BJ (cell line): ENCODE data around the gene QSER1. TPM values are rescaled to one million over a fixed set of nuclear protein-coding genes. Genes with fewer than 3 reads are reported as not detected.

Experiments used
- CTCF ChIA-PET: fragments of 350-600 bp; formaldehyde crosslinking; extraction: SDS; loops from one replicate; lab custom pipeline; 2021; ENCODE audit warnings: antibody characterized with exemption, inconsistent platforms; lab: Yijun Ruan, JAX
- POLR2A ChIA-PET: fragments of 300-600 bp; sonication (Branson Sonifier 250); formaldehyde crosslinking; extraction: SDS; loops from one replicate; lab custom pipeline; 2021; ENCODE audit warnings: antibody characterized with exemption; lab: Charles Lee
- DNase-seq: peaks from one replicate; pipeline ENCODE4 v3.0.0-alpha.2; 2011; ENCODE audit warnings: low read depth
- H3K27me3 ChIP-seq: 2 replicates; pipeline ENCODE4 v1.6.0; 2011; ENCODE audit warnings: low read length; ENCODE audit not compliant: control insufficient read depth, insufficient read depth
- H3K36me3 ChIP-seq: 2 replicates; pipeline ENCODE4 v1.5.1; 2011; ENCODE audit warnings: low read length; ENCODE audit not compliant: control insufficient read depth, insufficient read depth
- H3K4me3 ChIP-seq: 2 replicates; pipeline ENCODE4 v1.5.1; 2011; ENCODE audit warnings: low read depth, mild to moderate bottlenecking, control low read depth, low read length
- polyA plus RNA-seq: library from polyadenylated mRNA; depleted of rRNA; stranded (reverse); fragments of >200 nt; gene quantifications from 2 replicates; pipeline ENCODE4 v1.2.3, GENCODE V29; 2011
- TF ChIP-seq, protein P1 (sequence below): IDR thresholded peaks from 2 replicates; pipeline ENCODE4 v1.5.1; 2011; ENCODE audit warnings: low read depth, mild to moderate bottlenecking, control low read depth, inconsistent platforms, low read length, moderate library complexity; ENCODE audit not compliant: insufficient read depth

Gene QSER1
- polyA plus RNA-seq, 1 experiment = 3.9 TPM

DNA sequence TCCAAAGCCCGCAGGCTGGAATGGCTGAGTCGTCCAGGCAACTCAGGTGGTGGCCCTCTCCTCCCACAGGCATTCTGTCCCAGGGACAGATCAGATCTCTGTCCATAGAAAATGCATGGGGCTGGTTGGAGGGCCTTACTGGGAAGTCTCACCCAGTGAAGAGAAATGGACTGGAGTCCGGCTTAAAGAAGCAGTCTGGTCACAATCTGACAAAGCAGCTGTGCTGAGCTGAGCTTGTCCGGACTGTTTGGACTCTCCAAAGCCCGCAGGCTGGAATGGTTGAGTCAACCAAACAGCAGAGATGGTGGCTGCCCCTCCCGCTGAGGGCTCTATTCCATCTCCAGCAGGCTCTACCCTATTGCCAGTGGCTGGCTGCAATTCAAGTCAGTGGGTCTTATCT is 108.7 kb downstream of the QSER1 start:
- CTCF ChIA-PET = interaction anchor here (0.7 to 1.1 kb wide), 2 partner anchors 9 to 64 kb away, joined by 3 read pairs; no protein-coding TSS in a partner anchor
- no peak for DNase-seq
- POLR2A ChIA-PET = no interaction called here

DNA sequence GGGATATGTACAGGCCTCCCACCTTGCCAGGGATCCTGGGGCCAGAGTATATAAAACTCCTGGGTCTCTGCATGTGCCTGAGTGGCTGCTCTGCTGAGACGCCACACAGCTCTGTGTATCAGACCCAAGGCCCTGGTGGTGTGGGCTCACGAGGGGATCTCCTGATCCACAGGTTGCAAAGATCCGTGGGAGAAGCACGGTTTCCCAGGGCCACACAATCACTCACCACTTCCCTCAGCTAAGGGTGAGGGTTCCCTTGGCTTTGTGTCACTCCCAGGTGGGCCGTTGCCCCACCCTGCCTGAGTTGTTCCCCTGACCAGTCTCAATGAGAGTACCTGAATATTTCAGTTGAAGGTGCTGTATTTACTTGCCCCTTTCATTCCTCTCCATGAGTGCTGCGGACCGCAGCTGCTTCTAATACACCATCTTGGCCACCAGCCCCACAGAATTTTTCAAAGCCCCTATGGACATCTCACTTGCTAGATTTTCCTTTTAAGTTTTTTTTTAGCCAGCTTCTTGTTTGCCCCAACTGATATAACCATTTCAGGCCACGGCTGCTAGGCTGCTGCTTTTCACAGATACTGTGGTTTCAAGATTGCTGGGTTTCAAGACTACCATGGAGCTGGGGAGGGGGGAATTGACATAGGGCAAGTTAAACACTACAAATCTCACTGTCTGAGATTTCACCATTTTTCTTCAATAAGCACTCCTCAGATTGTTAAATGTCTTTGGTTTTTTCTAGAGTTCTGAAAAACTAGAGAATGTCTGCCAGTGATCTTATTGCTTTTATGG is 109.3 kb downstream of the QSER1 start:
- Histone ChIP-seq H3K36me3 (no peaks in the 10 kb centered on the region), H3K27me3 (no peaks in the 10 kb centered on the region), H3K4me3 (no peak overlapping the region)
- ChIA-PET CTCF (interaction anchor here (0.7 to 1.1 kb wide), 2 partner anchors 9 to 63 kb away, joined by 3 read pairs; no protein-coding TSS in a partner anchor), POLR2A (no interaction called here)
- TF ChIP-seq, protein P1, sequence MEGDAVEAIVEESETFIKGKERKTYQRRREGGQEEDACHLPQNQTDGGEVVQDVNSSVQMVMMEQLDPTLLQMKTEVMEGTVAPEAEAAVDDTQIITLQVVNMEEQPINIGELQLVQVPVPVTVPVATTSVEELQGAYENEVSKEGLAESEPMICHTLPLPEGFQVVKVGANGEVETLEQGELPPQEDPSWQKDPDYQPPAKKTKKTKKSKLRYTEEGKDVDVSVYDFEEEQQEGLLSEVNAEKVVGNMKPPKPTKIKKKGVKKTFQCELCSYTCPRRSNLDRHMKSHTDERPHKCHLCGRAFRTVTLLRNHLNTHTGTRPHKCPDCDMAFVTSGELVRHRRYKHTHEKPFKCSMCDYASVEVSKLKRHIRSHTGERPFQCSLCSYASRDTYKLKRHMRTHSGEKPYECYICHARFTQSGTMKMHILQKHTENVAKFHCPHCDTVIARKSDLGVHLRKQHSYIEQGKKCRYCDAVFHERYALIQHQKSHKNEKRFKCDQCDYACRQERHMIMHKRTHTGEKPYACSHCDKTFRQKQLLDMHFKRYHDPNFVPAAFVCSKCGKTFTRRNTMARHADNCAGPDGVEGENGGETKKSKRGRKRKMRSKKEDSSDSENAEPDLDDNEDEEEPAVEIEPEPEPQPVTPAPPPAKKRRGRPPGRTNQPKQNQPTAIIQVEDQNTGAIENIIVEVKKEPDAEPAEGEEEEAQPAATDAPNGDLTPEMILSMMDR = no peak
- DNase-seq = no peak

More for the DNA sequence above, 108.7 kb downstream of the QSER1 start:
- Histone ChIP-seq H3K36me3 (no peaks in the 10 kb centered on the region), H3K27me3 (no peaks in the 10 kb centered on the region), H3K4me3 (no peak overlapping the region)
- TF ChIP-seq, protein P1 = no peak

DNA sequence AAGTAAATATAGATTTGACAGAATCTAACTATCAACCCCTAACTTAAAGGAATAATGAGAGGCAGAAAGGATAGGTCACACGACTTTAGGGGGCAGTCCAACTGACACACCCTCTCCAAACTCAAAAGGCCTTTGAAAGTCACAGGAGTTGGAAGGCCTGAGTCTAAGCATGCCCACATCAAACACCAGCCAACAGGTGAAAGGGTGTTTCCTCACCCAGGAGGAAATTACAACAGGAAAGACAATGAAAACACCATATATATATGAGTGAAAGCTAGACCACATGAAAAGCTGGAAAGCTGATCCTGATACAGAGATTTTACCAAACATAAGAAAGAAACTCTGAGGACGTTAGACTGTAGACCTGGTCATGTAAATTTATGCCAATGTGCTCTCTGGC is 112.6 kb downstream of the QSER1 start:
- no peaks in the 10 kb centered on the region for H3K36me3 ChIP-seq
- ChIA-PET POLR2A (interaction anchor here (0.7 kb wide), 1 partner anchor 1351 kb away, joined by 3 read pairs; no protein-coding TSS in a partner anchor), CTCF (no interaction called here)
- DNase-seq = no peak
- H3K27me3 ChIP-seq = no peaks in the 10 kb centered on the region
- TF ChIP-seq, protein P1 = no peak
- no peak overlapping the region for H3K4me3 ChIP-seq

DNA sequence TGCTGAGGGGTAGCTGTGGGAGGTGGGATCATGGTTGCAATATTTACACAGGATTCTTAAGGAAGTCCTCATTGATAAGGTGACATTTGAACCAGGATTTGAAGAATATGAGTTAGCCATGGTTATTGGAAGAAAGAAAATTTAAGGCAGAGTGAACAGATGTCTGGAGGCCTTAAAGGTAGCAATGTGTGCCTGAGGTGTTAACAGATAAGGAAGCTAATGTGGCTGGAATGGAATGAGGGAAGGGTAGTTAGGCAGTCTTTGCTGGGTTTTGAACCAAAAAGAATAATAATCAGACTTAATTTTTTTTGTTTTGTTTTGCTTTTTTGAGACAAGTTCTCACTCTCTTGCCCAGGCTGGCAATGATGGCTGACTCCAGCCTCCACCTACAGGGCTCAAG is 113.4 kb downstream of the QSER1 start:
- ChIA-PET POLR2A (interaction anchor here (0.7 kb wide), 1 partner anchor 1350 kb away, joined by 3 read pairs; no protein-coding TSS in a partner anchor), CTCF (no interaction called here)
- H3K27me3 ChIP-seq = no peaks in the 10 kb centered on the region
- no peak for DNase-seq
- no peak overlapping the region for H3K4me3 ChIP-seq
- no peaks in the 10 kb centered on the region for H3K36me3 ChIP-seq
- TF ChIP-seq, protein P1 = no peak

DNA sequence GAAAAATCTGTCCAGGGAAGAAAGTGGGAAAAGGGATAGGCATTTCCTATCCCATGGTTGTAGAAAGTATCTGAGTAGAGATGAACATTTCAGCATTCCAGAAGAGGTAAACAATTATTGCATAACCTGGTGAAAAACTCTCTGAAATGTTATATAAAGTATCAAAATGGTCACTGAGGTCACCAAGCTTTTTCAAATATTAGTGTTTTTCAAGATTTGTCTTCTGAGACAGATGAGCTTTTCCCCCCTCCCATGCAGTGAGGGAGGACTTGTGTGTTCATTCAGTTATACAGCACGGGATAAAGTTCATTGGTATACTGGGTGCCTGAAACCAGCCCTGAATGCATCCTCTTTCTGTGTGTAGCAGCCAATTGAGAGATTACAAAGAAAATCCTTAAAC is 121.1 kb downstream of the QSER1 start:
- TF ChIP-seq, protein P1 = no peak
- H3K4me3 ChIP-seq = no peak overlapping the region
- POLR2A ChIA-PET = no interaction called here
- H3K36me3 ChIP-seq = no peaks in the 10 kb centered on the region
- no peaks in the 10 kb centered on the region for H3K27me3 ChIP-seq
- DNase-seq = no peak
- CTCF ChIA-PET = interaction anchor here (0.7 kb wide), 1 partner anchor 125 kb away, joined by 3 read pairs; no protein-coding TSS in a partner anchor
